ENCODE data around the gene IGSF9B.

- TF ChIP-seq EP300 (IDR thresholded peaks at IDR 0.05; ENCODE audit: borderline replicate concordance) (no peak), TAF1 (IDR thresholded peaks at IDR 0.05; ENCODE audit: low read depth) (no peak), RAD21 (IDR thresholded peaks at IDR 0.05; ENCODE audit: low read depth) (no peak), YY1 (IDR thresholded peaks at IDR 0.05; ENCODE audit: low read depth) (no peak), CREB1 (IDR thresholded peaks at IDR 0.05; ENCODE audit: low read depth) (no peak), TEAD4 (IDR thresholded peaks at IDR 0.05) (no peak), ZBTB7A (IDR thresholded peaks at IDR 0.05; ENCODE audit: low read depth) (no peak), EGR1 (IDR thresholded peaks at IDR 0.05) (no peak), CEBPB (IDR thresholded peaks at IDR 0.05) (no peak), TCF12 (IDR thresholded peaks at IDR 0.05; ENCODE audit: low read depth) (no peak), REST (IDR thresholded peaks at IDR 0.05; ENCODE audit: low read depth) (no peak), FOXM1 (IDR thresholded peaks at IDR 0.05; ENCODE audit: borderline replicate concordance, low read depth) (no peak)
- TF ChIP-seq, protein P1, sequence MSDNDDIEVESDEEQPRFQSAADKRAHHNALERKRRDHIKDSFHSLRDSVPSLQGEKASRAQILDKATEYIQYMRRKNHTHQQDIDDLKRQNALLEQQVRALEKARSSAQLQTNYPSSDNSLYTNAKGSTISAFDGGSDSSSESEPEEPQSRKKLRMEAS (IDR thresholded peaks at IDR 0.05) = no peak
- TF ChIP-seq, protein P2, sequence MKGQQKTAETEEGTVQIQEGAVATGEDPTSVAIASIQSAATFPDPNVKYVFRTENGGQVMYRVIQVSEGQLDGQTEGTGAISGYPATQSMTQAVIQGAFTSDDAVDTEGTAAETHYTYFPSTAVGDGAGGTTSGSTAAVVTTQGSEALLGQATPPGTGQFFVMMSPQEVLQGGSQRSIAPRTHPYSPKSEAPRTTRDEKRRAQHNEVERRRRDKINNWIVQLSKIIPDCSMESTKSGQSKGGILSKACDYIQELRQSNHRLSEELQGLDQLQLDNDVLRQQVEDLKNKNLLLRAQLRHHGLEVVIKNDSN (IDR thresholded peaks at IDR 0.05) = no peak
Measured at GRCh38 chr11:133902506-133902905, 54.3 kb downstream of the IGSF9B start.

Data from Ishikawa (cell line).